Glutamatergic neuron (in vitro differentiated cells): ENCODE results near the gene MBD2. TPM values are rescaled to one million over a fixed set of nuclear protein-coding genes. Genes with fewer than 3 reads are reported as not detected.

Source experiments
- DNase-seq: peaks from one replicate; pipeline ENCODE4 v3.0.0; 2022
- H3K27ac Mint-ChIP-seq: one replicate; pipeline ENCODE4 v1.8.0; 2020; ENCODE audit warnings: mild to moderate bottlenecking, mixed read lengths, inconsistent platforms; ENCODE audit not compliant: unreplicated experiment
- H3K27me3 Mint-ChIP-seq: one replicate; pipeline ENCODE4 v1.8.0; 2020; ENCODE audit warnings: mild to moderate bottlenecking, moderate library complexity, mixed read lengths, inconsistent platforms; ENCODE audit not compliant: unreplicated experiment
- H3K36me3 Mint-ChIP-seq: one replicate; pipeline ENCODE4 v1.8.0; 2020; ENCODE audit warnings: mild to moderate bottlenecking, mixed read lengths, inconsistent platforms; ENCODE audit not compliant: unreplicated experiment
- H3K4me1 Mint-ChIP-seq: one replicate; pipeline ENCODE4 v1.8.0; 2020; ENCODE audit warnings: mild to moderate bottlenecking, low read depth, mixed read lengths, inconsistent platforms; ENCODE audit not compliant: unreplicated experiment
- H3K4me3 Mint-ChIP-seq: one replicate; pipeline ENCODE4 v1.8.0; 2020; ENCODE audit warnings: mild to moderate bottlenecking, mixed read lengths, inconsistent platforms; ENCODE audit not compliant: unreplicated experiment
- H3K9me3 Mint-ChIP-seq: one replicate; pipeline ENCODE4 v1.8.0; 2020; ENCODE audit warnings: mild to moderate bottlenecking, moderate library complexity, mixed read lengths, inconsistent platforms; ENCODE audit not compliant: unreplicated experiment
- CTCF ChIP-seq: fragments of 200-600 bp; sonication (generic); IDR thresholded peaks from one replicate; pipeline ENCODE4 v1.5.0; 2021; ENCODE audit not compliant: partially characterized antibody, unreplicated experiment
- total RNA-seq: library from RNA; stranded (reverse); fragmentation: NEBNext Ultra II Directional; extraction: Animal tissue kit (Norgen Biotek cat#: 25700); gene quantifications from one replicate; pipeline ENCODE4 v1.2.1, GENCODE V29; 2021; ENCODE audit not compliant: unreplicated experiment

MBD2 gene
- total RNA-seq, 1 donor from 2014 or later = 30.6 TPM

DNA sequence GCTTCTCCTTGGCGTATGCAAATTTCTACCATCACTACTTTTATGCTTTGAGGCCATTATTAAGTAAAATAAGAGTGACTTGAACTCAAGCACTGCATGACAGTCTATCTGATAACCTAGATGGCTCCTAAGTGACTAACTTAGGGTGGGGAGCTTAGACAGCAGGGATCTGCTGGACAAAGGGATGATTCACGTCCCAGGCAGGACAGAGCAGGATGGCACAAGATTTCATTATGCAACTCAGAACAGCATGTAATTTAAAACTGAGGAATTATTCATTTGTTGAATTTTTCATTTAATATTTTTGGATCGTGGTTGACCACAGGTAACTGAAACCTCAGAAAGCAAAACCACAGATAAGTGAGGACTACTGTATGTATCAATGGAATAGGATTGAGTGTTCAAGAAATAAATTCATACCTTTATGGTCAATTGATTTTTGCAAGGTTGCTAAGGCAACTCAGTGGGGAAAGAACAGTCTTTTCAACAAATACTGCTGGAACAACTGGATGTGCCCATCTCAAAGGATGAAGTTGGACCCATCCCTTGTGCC lies 115.3 kb downstream of the MBD2 start:
- Mint-ChIP-seq H3K27me3 (no peaks in the 10 kb centered on the region), H3K27ac (no peak overlapping the region), H3K4me3 (no peak overlapping the region), H3K9me3 (no peaks in the 10 kb centered on the region), H3K36me3 (no peaks in the 10 kb centered on the region), H3K4me1 (peaks cover 19% of the 10 kb centered on the region)
- no peak for TF ChIP-seq CTCF
- DNase-seq = no peak

DNA sequence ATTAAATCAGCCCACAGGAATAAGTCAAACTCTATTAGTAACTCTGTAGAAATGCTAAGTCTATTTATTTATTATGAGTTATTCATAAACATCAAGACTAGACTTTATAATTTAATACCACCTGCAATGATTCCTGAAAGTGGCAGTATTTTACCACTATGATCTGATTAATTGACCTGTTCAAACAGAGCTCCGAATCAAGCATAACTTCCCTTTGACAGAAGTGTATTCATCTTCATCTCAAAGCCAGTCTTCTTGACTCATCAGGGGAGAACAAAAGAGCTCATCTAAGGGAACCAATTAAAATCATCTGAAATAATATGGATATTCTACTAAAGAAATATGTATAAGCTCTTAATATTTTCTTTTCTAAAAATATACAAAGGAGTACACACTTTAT lies 122.3 kb downstream of the MBD2 start:
- TF ChIP-seq CTCF = no peak
- no peak overlapping the region for H3K4me3 Mint-ChIP-seq
- peaks cover 3% of the 10 kb centered on the region for H3K4me1 Mint-ChIP-seq
- H3K36me3 Mint-ChIP-seq = peaks cover 5% of the 10 kb centered on the region
- H3K27me3 Mint-ChIP-seq = peaks cover 4% of the 10 kb centered on the region
- H3K27ac Mint-ChIP-seq = no peak overlapping the region
- no peak for DNase-seq
- no peaks in the 10 kb centered on the region for H3K9me3 Mint-ChIP-seq

Other genes with a start within 250 kb of the MBD2 start
- gene POLI, start 44.8 kb upstream of the MBD2 start, total RNA-seq = 36.3 TPM
- not detected for gene STARD6, start 133.2 kb upstream of the MBD2 start, total RNA-seq
- 20.0 TPM for gene C18orf54, start 133.2 kb upstream of the MBD2 start, total RNA-seq